ENCODE data around the gene ADPRHL1. TPM values are rescaled to one million over a fixed set of nuclear protein-coding genes. Genes with fewer than 3 reads are reported as not detected.
"Not testable (repeated sequence)": the region's sequence is repeated elsewhere in the genome, so short reads cannot be mapped to it uniquely, and the experiment has no call there.

ADPRHL1 gene
- polyA plus RNA-seq, 1 donor, result 295 TPM

- no peak for DNase-seq (ENCODE audit: low read depth)
Observed at GRCh38 chr13:113403255-113404104, 49.8 kb downstream of the ADPRHL1 start.

DNA sequence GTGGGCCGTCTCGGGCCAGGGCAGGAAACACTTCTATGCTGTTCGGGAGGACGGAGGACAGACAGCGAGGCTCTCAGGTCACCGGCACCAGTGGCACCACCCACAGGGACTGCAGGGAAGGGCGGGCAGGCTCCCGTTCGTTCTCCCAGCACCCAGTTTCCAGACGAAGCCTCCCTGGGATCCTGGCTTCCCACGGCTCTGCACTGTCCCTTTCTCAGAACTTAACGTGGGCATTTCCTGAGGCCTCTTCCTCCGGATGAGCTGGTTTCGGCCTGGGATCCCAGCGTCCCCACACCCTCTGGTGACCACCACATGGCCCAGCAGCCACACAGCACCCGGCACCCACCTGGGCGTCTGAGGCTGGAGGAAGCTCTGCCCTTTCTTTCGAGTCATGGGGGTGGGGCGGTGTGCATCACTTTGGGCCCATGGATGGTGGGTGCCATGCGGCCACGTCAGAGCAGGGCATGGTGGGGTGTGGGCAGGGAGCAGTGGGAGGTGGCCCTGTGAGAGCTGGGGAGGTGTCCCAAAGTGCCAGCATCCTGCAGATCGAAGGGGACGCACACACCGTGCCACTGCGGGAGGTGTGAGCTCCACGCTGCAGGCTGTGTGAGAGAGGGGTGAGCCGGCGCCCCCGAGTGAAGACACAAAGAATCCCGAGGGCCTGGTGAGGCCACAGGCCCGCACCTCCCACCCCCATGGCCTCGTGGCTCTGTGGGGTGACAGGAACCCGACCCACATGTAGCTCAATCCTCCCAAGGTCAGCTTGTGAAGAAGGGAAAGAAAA lies 50.6 kb downstream of the ADPRHL1 start:
- DNase-seq (ENCODE audit: low read depth), result no peak

- DNase-seq (ENCODE audit: low read depth), result no peak
Observed at GRCh38 chr13:113401452-113402415, 51.6 kb downstream of the ADPRHL1 start.

DNA sequence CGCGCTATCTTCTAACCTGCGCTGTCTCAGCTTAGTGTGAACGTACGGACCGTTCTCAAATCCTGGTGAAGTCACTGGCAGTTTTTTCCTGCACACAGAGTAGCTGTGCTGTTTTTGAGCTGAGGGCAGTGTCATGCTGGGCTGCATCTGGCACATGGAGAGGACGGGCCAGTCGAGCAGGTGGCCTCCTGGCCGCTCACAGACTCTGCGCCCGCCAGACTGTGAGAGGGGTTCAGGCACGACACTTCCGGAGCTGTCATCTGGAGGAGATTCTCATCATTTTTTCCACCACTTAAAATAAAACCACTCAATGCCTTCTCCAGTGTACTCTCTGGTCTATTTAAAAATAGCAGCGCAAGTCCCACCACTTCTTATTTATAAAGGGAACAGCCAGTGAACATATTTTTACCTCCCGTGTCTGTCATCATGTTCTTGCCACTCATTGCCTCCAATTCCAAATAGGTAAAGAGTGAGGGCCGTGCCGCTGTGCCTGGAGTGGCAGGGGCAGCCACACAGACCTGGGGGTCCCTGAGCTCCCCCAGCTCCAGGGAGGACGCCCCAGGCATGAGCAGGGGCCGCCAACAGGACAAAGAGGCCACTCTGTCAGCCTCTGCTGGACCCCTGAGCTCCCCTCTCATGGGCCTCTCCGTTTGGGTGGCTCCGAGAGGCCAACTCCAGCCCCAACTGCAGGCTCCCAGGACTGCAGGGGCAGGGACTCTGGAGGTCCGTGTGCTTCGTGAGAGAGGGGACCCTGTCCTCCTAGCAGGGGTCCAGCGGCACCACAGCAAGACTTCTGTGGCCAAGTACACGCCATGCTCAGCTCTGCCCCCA lies 52.5 kb downstream of the ADPRHL1 start:
- DNase-seq (ENCODE audit: low read depth), result no peak

- DNase-seq (ENCODE audit: low read depth), result no peak
Observed at GRCh38 chr13:113399755-113400149, 53.5 kb downstream of the ADPRHL1 start.

GRCh38 chr13:113398963-113399754 lies 54.1 kb downstream of the ADPRHL1 start:
- DNase-seq (ENCODE audit: low read depth), result no peak

- no peak for DNase-seq (ENCODE audit: low read depth)
Observed at GRCh38 chr13:113397608-113398425, 55.5 kb downstream of the ADPRHL1 start.

- DNase-seq (ENCODE audit: low read depth), result no peak
Observed at GRCh38 chr13:113394339-113394640, 59.0 kb downstream of the ADPRHL1 start.

DNA sequence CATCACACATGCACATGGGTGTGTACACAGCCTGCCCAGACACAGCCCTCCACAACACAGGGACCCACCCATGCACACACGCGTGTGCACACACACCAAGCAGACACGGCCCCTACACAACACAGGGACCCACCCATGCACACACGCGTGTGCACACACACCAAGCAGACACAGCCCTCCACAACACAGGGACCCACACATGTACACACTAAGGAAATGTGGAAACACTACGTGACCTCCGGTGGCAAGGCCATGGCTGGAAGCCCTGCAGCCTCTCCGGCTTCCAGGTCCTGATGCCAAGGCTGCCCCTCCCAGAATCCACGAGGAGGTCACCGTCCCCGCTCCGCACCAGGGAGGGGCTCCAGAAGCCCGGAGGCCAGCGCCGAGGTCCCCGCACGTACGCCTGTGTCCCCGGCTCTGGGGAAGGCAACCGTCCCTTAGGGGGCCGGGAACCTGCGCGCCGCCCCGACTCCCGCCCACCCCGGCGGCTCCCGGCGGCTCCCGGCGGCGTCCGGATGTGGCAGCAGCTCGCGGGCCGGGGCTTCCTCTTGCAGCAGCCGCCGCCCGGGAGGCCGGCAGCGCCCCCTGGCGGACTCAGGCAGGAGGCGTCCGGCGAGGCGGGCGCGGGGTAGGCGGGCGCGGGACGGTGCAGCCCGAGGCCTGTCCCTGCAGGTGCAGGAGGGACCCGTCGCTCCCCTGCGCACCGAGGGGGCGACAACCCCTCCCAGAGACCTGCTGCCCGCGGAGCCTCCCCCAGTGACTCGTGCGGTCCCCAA lies 59.5 kb downstream of the ADPRHL1 start:
- peak; percentile 26 for DNase-seq (ENCODE audit: low read depth)

- no peak for DNase-seq (ENCODE audit: low read depth)
Observed at GRCh38 chr13:113393226-113393562, 60.1 kb downstream of the ADPRHL1 start.

GRCh38 chr13:113390874-113391497 lies 62.3 kb downstream of the ADPRHL1 start:
- no peak for DNase-seq (ENCODE audit: low read depth)

GRCh38 chr13:113389586-113389985 lies 63.7 kb downstream of the ADPRHL1 start:
- DNase-seq (ENCODE audit: low read depth), result not testable (repeated sequence)

DNA sequence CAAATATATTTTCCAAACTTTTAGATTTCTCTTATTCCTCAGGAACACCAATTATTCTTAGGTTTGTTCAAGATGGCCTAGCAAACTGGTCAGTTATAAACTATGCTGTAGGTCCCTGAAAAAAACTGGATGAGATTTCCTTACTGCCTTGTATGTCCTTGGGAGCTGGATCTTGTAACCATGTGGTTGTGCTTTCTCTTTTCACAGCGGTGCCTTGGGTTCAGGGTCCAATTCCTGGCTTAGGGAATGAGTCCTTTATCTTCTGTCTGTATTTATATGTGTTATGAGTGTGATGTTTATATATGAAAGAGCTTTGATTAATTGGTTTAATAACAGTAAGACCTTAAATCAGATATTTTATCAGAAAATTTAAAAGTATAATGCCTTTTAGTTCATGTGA lies 65.9 kb downstream of the ADPRHL1 start:
- DNase-seq (ENCODE audit: low read depth), result no peak

DNA sequence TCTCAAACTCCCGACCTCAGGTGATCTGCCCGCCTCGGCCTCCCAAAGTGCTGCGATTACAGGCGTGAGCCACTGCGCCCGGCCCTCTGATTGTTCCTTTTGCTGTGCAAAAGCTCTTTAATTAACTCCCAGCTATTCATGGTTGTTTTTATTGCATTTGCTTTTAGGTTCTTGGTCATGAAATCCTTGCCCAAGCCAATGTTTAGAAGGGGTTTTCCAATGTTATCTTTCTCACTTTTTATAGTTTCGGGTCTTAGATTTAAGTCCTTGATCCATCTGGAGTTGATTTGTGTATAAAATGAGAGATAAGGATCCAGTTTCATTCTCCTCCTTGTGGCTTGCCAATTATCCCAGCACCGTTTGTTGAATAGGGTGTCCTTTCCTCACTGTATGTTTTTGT lies 70.2 kb downstream of the ADPRHL1 start:
- DNase-seq (ENCODE audit: low read depth), result no peak

GRCh38 chr13:113382542-113382941 lies 70.7 kb downstream of the ADPRHL1 start:
- not testable (repeated sequence) for DNase-seq (ENCODE audit: low read depth)

GRCh38 chr13:113378825-113379224 lies 74.5 kb downstream of the ADPRHL1 start:
- no peak for DNase-seq (ENCODE audit: low read depth)

GRCh38 chr13:113374511-113375175 lies 78.6 kb downstream of the ADPRHL1 start:
- DNase-seq (ENCODE audit: low read depth), result no peak

All from forelimb muscle (tissue), 1 donor.